Endodermal cell (in vitro differentiated cells): ENCODE data around the gene NBEAL2. TPM values are rescaled to one million over a fixed set of nuclear protein-coding genes. Genes with fewer than 3 reads are reported as not detected.

Source experiments
- DNase-seq: peaks from one replicate; pipeline ENCODE4 v3.0.0-alpha.2; 2017
- H3K27ac ChIP-seq: 2 replicates; pipeline ENCODE4 v1.5.1; 2013; ENCODE audit warnings: mild to moderate bottlenecking, low read depth, low read length, moderate library complexity
- H3K27me3 ChIP-seq: 2 replicates; pipeline ENCODE4 v1.6.1; 2013; ENCODE audit warnings: mild to moderate bottlenecking, low read length, moderate library complexity; ENCODE audit not compliant: insufficient read depth, control insufficient read depth, poor library complexity, severe bottlenecking
- H3K36me3 ChIP-seq: 2 replicates; pipeline ENCODE4 v1.7.0; 2013; ENCODE audit warnings: mild to moderate bottlenecking, low read length, moderate library complexity; ENCODE audit not compliant: control insufficient read depth, insufficient read depth
- H3K4me1 ChIP-seq: one replicate; pipeline ENCODE4 v1.7.0; 2013; ENCODE audit warnings: low read length; ENCODE audit not compliant: control insufficient read depth, insufficient read depth
- H3K4me3 ChIP-seq: 2 replicates; pipeline ENCODE4 v1.5.1; 2013; ENCODE audit warnings: mild to moderate bottlenecking, low read length, moderate library complexity
- H3K9ac ChIP-seq: 2 replicates; pipeline ENCODE4 v1.6.1; 2013; ENCODE audit warnings: mild to moderate bottlenecking, low read length, moderate library complexity; ENCODE audit not compliant: poor library complexity, severe bottlenecking; ENCODE audit errors: extremely low read depth
- H3K9me3 ChIP-seq: 2 replicates; pipeline ENCODE4 v1.6.1; 2013; ENCODE audit warnings: mild to moderate bottlenecking, low read length, moderate library complexity; ENCODE audit not compliant: control insufficient read depth
- H3K27ac Mint-ChIP-seq: 2 replicates; pipeline ENCODE4 v1.8.0; 2020; ENCODE audit warnings: mixed read lengths
- H3K27me3 Mint-ChIP-seq: 2 replicates; pipeline ENCODE4 v1.8.0; 2021; ENCODE audit warnings: mild to moderate bottlenecking, mixed read lengths; ENCODE audit not compliant: insufficient read depth
- H3K36me3 Mint-ChIP-seq: 2 replicates; pipeline ENCODE4 v1.8.0; 2020; ENCODE audit warnings: low read depth, mixed read lengths
- H3K4me1 Mint-ChIP-seq: 2 replicates; pipeline ENCODE4 v1.8.0; 2020; ENCODE audit warnings: mixed read lengths
- H3K4me3 Mint-ChIP-seq: 2 replicates; pipeline ENCODE4 v1.8.0; 2020; ENCODE audit warnings: mild to moderate bottlenecking, moderate library complexity, mixed read lengths
- H3K9me3 Mint-ChIP-seq: 2 replicates; pipeline ENCODE4 v1.8.0; 2020; ENCODE audit warnings: mild to moderate bottlenecking, mixed read lengths
- CTCF ChIP-seq: fragments of 200-600 bp; sonication (generic); conservative IDR thresholded peaks from 2 replicates; pipeline ENCODE4 v1.5.0; 2021; ENCODE audit warnings: antibody characterized with exemption, mild to moderate bottlenecking
- WGBS, 2 experiments: methylation state at CpG; one replicate each; pipeline versions ENCODE4 v1.1.5 to v1.1.7; 2013; ENCODE audit warnings: missing lambda C conversion rate in 2 of 2, mixed read lengths in 1 of 2; ENCODE audit not compliant: insufficient coverage in 1 of 2, insufficient read length in 1 of 2; 5-methylcytosine and 5-hydroxymethylcytosine counted together
- total RNA-seq, 2 donors: library from RNA; stranded (reverse); fragmentation: NEBNext Ultra II Directional in 1 of 2; extraction: Animal tissue kit (Norgen Biotek cat#: 25700) in 1 of 2; gene quantifications; 2 replicates in 1 of 2; 3 replicates in 1 of 2; pipeline ENCODE4 v1.2.1, GENCODE V29; 2021

The NBEAL2 gene
- total RNA-seq, 2 donors from 2014 or later: 59.2 to 64.0 TPM

- H3K36me3 Mint-ChIP-seq: peaks cover 25% of the 10 kb centered on the region
- H3K4me3 Mint-ChIP-seq: no peak overlapping the region
- H3K4me3 ChIP-seq: no peak overlapping the region
- H3K27me3 ChIP-seq: no peaks in the 10 kb centered on the region
- H3K9me3 Mint-ChIP-seq: no peaks in the 10 kb centered on the region
- TF ChIP-seq CTCF: no peak
- H3K27ac ChIP-seq: no peak overlapping the region
- H3K4me1 ChIP-seq: peaks cover 44% of the 10 kb centered on the region
- peak overlapping the region; percentile 22 for H3K27ac Mint-ChIP-seq
- H3K27me3 Mint-ChIP-seq: no peaks in the 10 kb centered on the region
- 84 to 96% methylated on average over 4 to 6 of the region's 6 CpGs for WGBS, 2 experiments
- H3K36me3 ChIP-seq: peaks cover 34% of the 10 kb centered on the region
- no peaks in the 10 kb centered on the region for H3K9me3 ChIP-seq
- H3K9ac ChIP-seq: no peak overlapping the region
- peaks cover 68% of the 10 kb centered on the region for H3K4me1 Mint-ChIP-seq
- DNase-seq: no peak
These were observed 30.4 kb upstream of the NBEAL2 start for GRCh38 chr3:46948830-46949671.

- Histone ChIP-seq H3K4me1 (peaks cover 40% of the 10 kb centered on the region), H3K4me3 (no peak overlapping the region)
These were observed 29.3 kb upstream of the NBEAL2 start for GRCh38 chr3:46950177-46950576.

GRCh38 chr3:46950650-46951241 is 28.7 kb upstream of the NBEAL2 start:
- H3K27me3 Mint-ChIP-seq: no peaks in the 10 kb centered on the region
- Histone ChIP-seq H3K36me3 (peaks cover 32% of the 10 kb centered on the region), H3K4me3 (no peak overlapping the region), H3K9ac (no peak overlapping the region), H3K27me3 (no peaks in the 10 kb centered on the region), H3K9me3 (no peaks in the 10 kb centered on the region), H3K4me1 (peaks cover 40% of the 10 kb centered on the region), H3K27ac (no peak overlapping the region)
- no peak for DNase-seq
- peaks cover 65% of the 10 kb centered on the region for H3K4me1 Mint-ChIP-seq
- no peak for TF ChIP-seq CTCF
- no peaks in the 10 kb centered on the region for H3K9me3 Mint-ChIP-seq
- H3K27ac Mint-ChIP-seq: no peak overlapping the region
- peaks cover 19% of the 10 kb centered on the region for H3K36me3 Mint-ChIP-seq
- WGBS, 2 experiments: 94 to 100% methylated on average over 3 to 6 of the region's 7 CpGs
- H3K4me3 Mint-ChIP-seq: no peak overlapping the region

More at GRCh38 chr3:46950177-46950576, 29.3 kb upstream of the NBEAL2 start:
- no peaks in the 10 kb centered on the region for H3K9me3 Mint-ChIP-seq
- WGBS, 2 experiments: 90 to 96% methylated on average over 2 of the region's 2 CpGs
- TF ChIP-seq CTCF: no peak
- H3K27ac Mint-ChIP-seq: peak overlapping the region; percentile 65
- H3K4me1 Mint-ChIP-seq: peaks cover 65% of the 10 kb centered on the region
- H3K27me3 Mint-ChIP-seq: no peaks in the 10 kb centered on the region
- Histone ChIP-seq H3K9ac (no peak overlapping the region), H3K27ac (no peak overlapping the region), H3K9me3 (no peaks in the 10 kb centered on the region), H3K27me3 (no peaks in the 10 kb centered on the region), H3K36me3 (peaks cover 34% of the 10 kb centered on the region)
- no peak for DNase-seq
- no peak overlapping the region for H3K4me3 Mint-ChIP-seq
- H3K36me3 Mint-ChIP-seq: peaks cover 25% of the 10 kb centered on the region
